HCT116 (cell line): Measurements from ENCODE around the gene ATXN1L. TPM values are rescaled to one million over a fixed set of nuclear protein-coding genes. Genes with fewer than 3 reads are reported as not detected.

ENCODE experiments used
- ATAC-seq: fragments of 200-7000 bp; cut with Tn5 transposase; 2 replicates; pipeline ENCODE4 v1.9.1; 2020; ENCODE audit warnings: mild to moderate bottlenecking, moderate library complexity
- BruUV-seq: library from RNA; stranded (reverse); fragments of 400-500 nt; replicated peaks from 2 replicates; lab custom pipeline; 2021; lab: Mats Ljungman, UMichigan
- CTCF ChIA-PET: fragments of 300-600 bp; sonication (Branson Sonifier 250); formaldehyde crosslinking; loops from one replicate; lab custom pipeline; 2021; ENCODE audit warnings: antibody characterized with exemption; lab: Charles Lee
- POLR2A ChIA-PET: fragments of 300-600, 350-600 bp; sonication (Branson Sonifier 250); formaldehyde crosslinking; loops from one replicate; lab custom pipeline; 2021; ENCODE audit warnings: antibody characterized with exemption; lab: Charles Lee
- RAD21 ChIA-PET, 2 experiments: fragments of 300-600 bp; sonication (Branson Sonifier 250); formaldehyde crosslinking; loops; one replicate each; lab custom pipeline; 2023; ENCODE audit warnings: low total read pairs in 2 of 2; ENCODE audit not compliant: uncharacterized antibody in 2 of 2, unreplicated experiment in 2 of 2, low non-redundant PET in 1 of 2; lab: Charles Lee
- DNase-seq: peaks from one replicate; pipeline ENCODE4 v3.0.0-alpha.2; 2010; ENCODE audit warnings: low read depth, low spot score
- H2AFZ ChIP-seq: fragments of 200-600 bp; shearing (Covaris generic), sonication (generic); 2 replicates; pipeline ENCODE4 v1.6.1; 2017; ENCODE audit warnings: low read depth, mixed run types, mixed read lengths, antibody characterized with exemption, low read length; ENCODE audit not compliant: poor library complexity, severe bottlenecking
- H3K27ac ChIP-seq: 2 replicates; pipeline ENCODE4 v1.5.1; 2012; ENCODE audit warnings: low read depth, low read length
- H3K27me3 ChIP-seq: fragments of 200-600 bp; sonication (generic); 2 replicates; pipeline ENCODE4 v1.6.1; 2016; ENCODE audit warnings: mixed run types, low read length, mixed read lengths; ENCODE audit not compliant: insufficient read depth
- H3K36me3 ChIP-seq, 2 experiments: fragments of 200-500 bp in 1 of 2; fragments of 200-600 bp in 1 of 2; sonication (Bioruptor generic) in 1 of 2; sonication (generic) in 1 of 2; 2 replicates each; pipeline versions ENCODE4 v1.5.1 to v1.6.1; 2014 to 2016; ENCODE audit warnings: low read length in 2 of 2, inconsistent platforms in 1 of 2, mixed read lengths in 1 of 2, mixed run types in 1 of 2; ENCODE audit not compliant: insufficient read depth in 2 of 2, control insufficient read depth in 1 of 2
- H3K4me1 ChIP-seq, 2 experiments: fragments of 200-600 bp in 1 of 2; sonication (generic) in 1 of 2; 2 replicates each; pipeline versions ENCODE4 v1.5.1 to v1.6.1; 2012 to 2017; ENCODE audit warnings: low read length in 2 of 2, inconsistent platforms in 1 of 2, mild to moderate bottlenecking in 1 of 2, mixed read lengths in 1 of 2, mixed run types in 1 of 2, moderate library complexity in 1 of 2; ENCODE audit not compliant: insufficient read depth in 2 of 2, control insufficient read depth in 1 of 2
- H3K4me2 ChIP-seq: fragments of 200-600 bp; sonication (generic); 2 replicates; pipeline ENCODE4 v1.6.1; 2017; ENCODE audit warnings: mixed run types, low read length, mixed read lengths
- H3K4me3 ChIP-seq, 2 experiments: fragments of 200-600 bp in 1 of 2; sonication (generic) in 1 of 2; replicated peaks in 1 of 2; 2 replicates each; pipeline ENCODE4 v1.5.1; 2011 to 2016; ENCODE audit warnings: low read length in 2 of 2, control low read depth in 1 of 2, low read depth in 1 of 2, mild to moderate bottlenecking in 1 of 2, mixed read lengths in 1 of 2, mixed run types in 1 of 2
- H3K79me2 ChIP-seq: fragments of 200-600 bp; sonication (generic); 2 replicates; pipeline ENCODE4 v1.6.1; 2017; ENCODE audit warnings: mild to moderate bottlenecking, mixed run types, low read length, moderate library complexity, mixed read lengths; ENCODE audit not compliant: insufficient read depth
- H3K9ac ChIP-seq: fragments of 200-600 bp; sonication (generic); 2 replicates; pipeline ENCODE4 v1.6.1; 2016; ENCODE audit warnings: low read length, mixed read lengths
- H3K9me2 ChIP-seq: fragments of 200-600 bp; sonication (generic), shearing (Covaris generic); 2 replicates; pipeline ENCODE4 v1.6.1; 2017; ENCODE audit warnings: mixed run types, mild to moderate bottlenecking, moderate library complexity; ENCODE audit not compliant: insufficient read depth
- H3K9me3 ChIP-seq, 2 experiments: fragments of 200-500 bp in 1 of 2; fragments of 200-600 bp in 1 of 2; sonication (Bioruptor generic) in 1 of 2; sonication (generic) in 1 of 2; 2 replicates each; pipeline ENCODE4 v1.6.1; 2014 to 2017; ENCODE audit warnings: low read length in 2 of 2, mixed read lengths in 2 of 2, inconsistent platforms in 1 of 2, low read depth in 1 of 2, mild to moderate bottlenecking in 1 of 2, mixed run types in 1 of 2, moderate library complexity in 1 of 2; ENCODE audit not compliant: control insufficient read depth in 1 of 2, insufficient read depth in 1 of 2
- H4K20me1 ChIP-seq: fragments of 200-600 bp; sonication (generic), shearing (Covaris generic); 2 replicates; pipeline ENCODE4 v1.6.1; 2017; ENCODE audit warnings: mixed run types, mild to moderate bottlenecking, moderate library complexity; ENCODE audit not compliant: insufficient read depth
- CBX3 ChIP-seq: IDR thresholded peaks from 2 replicates; pipeline ENCODE4 v1.6.1; 2012; ENCODE audit warnings: low read depth
- CEBPB ChIP-seq: IDR thresholded peaks from 2 replicates; pipeline ENCODE4 v1.6.1; 2012; ENCODE audit warnings: low read depth
- ELF1 ChIP-seq: IDR thresholded peaks from 2 replicates; pipeline ENCODE4 v1.6.1; 2012; ENCODE audit warnings: low read depth, borderline replicate concordance
- EZH2 ChIP-seq: fragments of 200-600 bp; sonication (generic); IDR thresholded peaks from 2 replicates; pipeline ENCODE4 v1.6.1; 2017; ENCODE audit warnings: antibody characterized with exemption, mixed run types
- EZH2phosphoT487 ChIP-seq: fragments of 200-600 bp; IDR thresholded peaks from 2 replicates; pipeline ENCODE4 v1.6.1; 2018; ENCODE audit warnings: antibody characterized with exemption, borderline replicate concordance
- FOSL1 ChIP-seq: IDR thresholded peaks from 2 replicates; pipeline ENCODE4 v1.6.1; 2012; ENCODE audit warnings: low read depth
- JUND ChIP-seq: IDR thresholded peaks from 2 replicates; pipeline ENCODE4 v1.6.1; 2012
- POLR2AphosphoS5 ChIP-seq: IDR thresholded peaks from 2 replicates; pipeline ENCODE4 v1.6.1; 2011; ENCODE audit warnings: mild to moderate bottlenecking, low read depth, low read length, moderate library complexity
- RAD21 ChIP-seq: IDR thresholded peaks from 2 replicates; pipeline ENCODE4 v1.6.1; 2012; ENCODE audit warnings: low read depth, mild to moderate bottlenecking
- SP1 ChIP-seq: IDR thresholded peaks from 2 replicates; pipeline ENCODE4 v1.6.1; 2012; ENCODE audit warnings: low read depth
- SRF ChIP-seq: IDR thresholded peaks from 2 replicates; pipeline ENCODE4 v1.6.1; 2012; ENCODE audit warnings: low read depth
- TCF7L2 ChIP-seq: IDR thresholded peaks from 2 replicates; pipeline ENCODE4 v1.7.0; 2011; ENCODE audit warnings: borderline replicate concordance, inconsistent platforms; ENCODE audit not compliant: insufficient read depth, insufficient read length; ENCODE audit errors: extremely low read depth
- YY1 ChIP-seq: IDR thresholded peaks from 2 replicates; pipeline ENCODE4 v1.6.1; 2011; ENCODE audit warnings: low read length, low read depth, moderate library complexity, mild to moderate bottlenecking; ENCODE audit not compliant: insufficient replicate concordance; ENCODE audit errors: extremely low read depth
- ZNF274 ChIP-seq: fragments of 200-500 bp; sonication (Bioruptor generic); IDR thresholded peaks from 2 replicates; pipeline ENCODE4 v1.6.1; 2014; ENCODE audit warnings: mild to moderate bottlenecking, low read depth, low read length, inconsistent platforms
- intact Hi-C: fragments of 100-400 bp; cut with micrococcal nuclease; formaldehyde crosslinking; loops from 2 replicates; pipeline ENCODE4 v1.10.0; 2022
- total RNA-seq: library from RNA; stranded (reverse); gene quantifications from one replicate; pipeline ENCODE4 v1.2.1, GENCODE V29; 2021; ENCODE audit not compliant: unreplicated experiment
- TF ChIP-seq, protein P1 (sequence below), 3 experiments: fragments of 200-600 bp in 1 of 3; sonication (generic) in 1 of 3; IDR thresholded peaks in 2 of 3; conservative IDR thresholded peaks in 1 of 3; 2 replicates each; pipeline ENCODE4 v1.5.1; 2012 to 2017; ENCODE audit warnings: low read depth in 2 of 3, low read length in 2 of 3, antibody characterized with exemption in 1 of 3, borderline replicate concordance in 1 of 3, control low read depth in 1 of 3, mild to moderate bottlenecking in 1 of 3, mixed read lengths in 1 of 3, mixed run types in 1 of 3, moderate library complexity in 1 of 3; ENCODE audit not compliant: insufficient read depth in 1 of 3
- TF ChIP-seq, protein P2 (sequence below): IDR thresholded peaks from 2 replicates; pipeline ENCODE4 v1.6.1; 2012; ENCODE audit warnings: low read depth
- TF ChIP-seq, protein P3 (sequence below): IDR thresholded peaks from 2 replicates; pipeline ENCODE4 v1.6.1; 2012

ATXN1L gene
- total RNA-seq, 1 experiment from 2014 or later, result 20.5 TPM

DNA sequence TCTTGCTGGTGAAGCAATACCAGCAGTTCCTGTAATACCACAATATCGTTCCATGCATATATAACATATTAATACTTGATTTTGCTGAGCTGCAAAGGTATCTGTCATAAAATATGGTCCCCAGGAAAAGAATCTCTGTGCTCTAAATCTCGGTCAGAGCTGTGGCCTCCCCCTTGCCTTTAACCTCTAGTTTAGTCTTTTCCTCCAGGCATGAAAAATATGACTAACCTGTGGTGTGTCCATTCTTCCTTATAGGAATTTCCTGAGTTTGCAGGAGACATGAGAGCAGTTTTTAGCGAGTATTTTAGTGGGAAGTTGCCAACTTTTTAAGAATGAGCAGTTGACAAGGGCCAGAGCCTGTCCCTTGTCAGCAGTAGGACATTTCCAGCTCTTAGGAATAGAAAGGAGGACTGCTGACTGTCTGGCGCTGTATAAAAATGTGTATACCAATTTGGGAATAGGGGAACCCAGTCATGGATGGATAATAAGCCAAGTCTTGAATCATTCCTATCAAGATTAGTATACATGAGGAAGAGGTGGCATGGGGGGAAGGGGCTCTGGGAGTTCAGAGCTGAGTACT is 8.7 kb downstream of the ATXN1L start:
- Histone ChIP-seq H3K9ac (no peak overlapping the region), H3K36me3 (peaks cover 7 to 12% of the 10 kb centered on the region in 2 experiments; a peak in 3 of 4 replicates), H3K4me1 (no peaks in the 10 kb centered on the region), H3K9me3 (no peaks in the 10 kb centered on the region), H3K79me2 (peaks cover 7% of the 10 kb centered on the region; the same call in 1 of the 2 replicates)
- DNase-seq, result no peak
- TF ChIP-seq JUND (no peak), CBX3 (no peak), SP1 (no peak), FOSL1 (no peak), TCF7L2 (no peak), EZH2phosphoT487 (no peak), CEBPB (no peak), YY1 (no peak), SRF (no peak), EZH2 (no peak), ELF1 (no peak), POLR2AphosphoS5 (no peak), RAD21 (no peak), ZNF274 (no peak)
- TF ChIP-seq, protein P1, sequence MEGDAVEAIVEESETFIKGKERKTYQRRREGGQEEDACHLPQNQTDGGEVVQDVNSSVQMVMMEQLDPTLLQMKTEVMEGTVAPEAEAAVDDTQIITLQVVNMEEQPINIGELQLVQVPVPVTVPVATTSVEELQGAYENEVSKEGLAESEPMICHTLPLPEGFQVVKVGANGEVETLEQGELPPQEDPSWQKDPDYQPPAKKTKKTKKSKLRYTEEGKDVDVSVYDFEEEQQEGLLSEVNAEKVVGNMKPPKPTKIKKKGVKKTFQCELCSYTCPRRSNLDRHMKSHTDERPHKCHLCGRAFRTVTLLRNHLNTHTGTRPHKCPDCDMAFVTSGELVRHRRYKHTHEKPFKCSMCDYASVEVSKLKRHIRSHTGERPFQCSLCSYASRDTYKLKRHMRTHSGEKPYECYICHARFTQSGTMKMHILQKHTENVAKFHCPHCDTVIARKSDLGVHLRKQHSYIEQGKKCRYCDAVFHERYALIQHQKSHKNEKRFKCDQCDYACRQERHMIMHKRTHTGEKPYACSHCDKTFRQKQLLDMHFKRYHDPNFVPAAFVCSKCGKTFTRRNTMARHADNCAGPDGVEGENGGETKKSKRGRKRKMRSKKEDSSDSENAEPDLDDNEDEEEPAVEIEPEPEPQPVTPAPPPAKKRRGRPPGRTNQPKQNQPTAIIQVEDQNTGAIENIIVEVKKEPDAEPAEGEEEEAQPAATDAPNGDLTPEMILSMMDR (IDR thresholded peaks at IDR 0.05 in 2 of 3, conservative IDR thresholded peaks at IDR 0.05 in 1 of 3; ENCODE audit: borderline replicate concordance in 1 of 3, insufficient read depth in 1 of 3, low read depth in 2 of 3, low read length in 2 of 3), result no peak
- TF ChIP-seq, protein P2, sequence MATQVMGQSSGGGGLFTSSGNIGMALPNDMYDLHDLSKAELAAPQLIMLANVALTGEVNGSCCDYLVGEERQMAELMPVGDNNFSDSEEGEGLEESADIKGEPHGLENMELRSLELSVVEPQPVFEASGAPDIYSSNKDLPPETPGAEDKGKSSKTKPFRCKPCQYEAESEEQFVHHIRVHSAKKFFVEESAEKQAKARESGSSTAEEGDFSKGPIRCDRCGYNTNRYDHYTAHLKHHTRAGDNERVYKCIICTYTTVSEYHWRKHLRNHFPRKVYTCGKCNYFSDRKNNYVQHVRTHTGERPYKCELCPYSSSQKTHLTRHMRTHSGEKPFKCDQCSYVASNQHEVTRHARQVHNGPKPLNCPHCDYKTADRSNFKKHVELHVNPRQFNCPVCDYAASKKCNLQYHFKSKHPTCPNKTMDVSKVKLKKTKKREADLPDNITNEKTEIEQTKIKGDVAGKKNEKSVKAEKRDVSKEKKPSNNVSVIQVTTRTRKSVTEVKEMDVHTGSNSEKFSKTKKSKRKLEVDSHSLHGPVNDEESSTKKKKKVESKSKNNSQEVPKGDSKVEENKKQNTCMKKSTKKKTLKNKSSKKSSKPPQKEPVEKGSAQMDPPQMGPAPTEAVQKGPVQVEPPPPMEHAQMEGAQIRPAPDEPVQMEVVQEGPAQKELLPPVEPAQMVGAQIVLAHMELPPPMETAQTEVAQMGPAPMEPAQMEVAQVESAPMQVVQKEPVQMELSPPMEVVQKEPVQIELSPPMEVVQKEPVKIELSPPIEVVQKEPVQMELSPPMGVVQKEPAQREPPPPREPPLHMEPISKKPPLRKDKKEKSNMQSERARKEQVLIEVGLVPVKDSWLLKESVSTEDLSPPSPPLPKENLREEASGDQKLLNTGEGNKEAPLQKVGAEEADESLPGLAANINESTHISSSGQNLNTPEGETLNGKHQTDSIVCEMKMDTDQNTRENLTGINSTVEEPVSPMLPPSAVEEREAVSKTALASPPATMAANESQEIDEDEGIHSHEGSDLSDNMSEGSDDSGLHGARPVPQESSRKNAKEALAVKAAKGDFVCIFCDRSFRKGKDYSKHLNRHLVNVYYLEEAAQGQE, result no peak
- TF ChIP-seq, protein P3, sequence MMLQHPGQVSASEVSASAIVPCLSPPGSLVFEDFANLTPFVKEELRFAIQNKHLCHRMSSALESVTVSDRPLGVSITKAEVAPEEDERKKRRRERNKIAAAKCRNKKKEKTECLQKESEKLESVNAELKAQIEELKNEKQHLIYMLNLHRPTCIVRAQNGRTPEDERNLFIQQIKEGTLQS, result no peak
- TF ChIP-seq, all 23 proteins: peak for 0
- Histone ChIP-seq H3K4me3 (no peak overlapping the region), H2AFZ (no peak overlapping the region), H3K9me2 (no peaks in the 10 kb centered on the region), H3K27ac (no peak overlapping the region), H3K4me2 (no peak overlapping the region), H3K27me3 (no peaks in the 10 kb centered on the region), H4K20me1 (peaks cover 4% of the 10 kb centered on the region; the same call in 1 of the 2 replicates)
- RAD21 ChIA-PET, result no interaction called here
- intact Hi-C loops, result no loop called here
- ATAC-seq, result no peak
- POLR2A ChIA-PET, result no interaction called here
- CTCF ChIA-PET, result no interaction called here
- BruUV-seq, result no TSS peak
